ENCODE data around the gene CNDP2.
"Not testable (repeated sequence)": the region's sequence is repeated elsewhere in the genome, so short reads cannot be mapped to it uniquely, and the experiment has no call there.

Gene CNDP2

GRCh38 chr18:74540652-74541421, 44.7 kb downstream of the CNDP2 start:
- DNase-seq = no peak

GRCh38 chr18:74541703-74542555, 45.8 kb downstream of the CNDP2 start:
- DNase-seq = no peak

DNA sequence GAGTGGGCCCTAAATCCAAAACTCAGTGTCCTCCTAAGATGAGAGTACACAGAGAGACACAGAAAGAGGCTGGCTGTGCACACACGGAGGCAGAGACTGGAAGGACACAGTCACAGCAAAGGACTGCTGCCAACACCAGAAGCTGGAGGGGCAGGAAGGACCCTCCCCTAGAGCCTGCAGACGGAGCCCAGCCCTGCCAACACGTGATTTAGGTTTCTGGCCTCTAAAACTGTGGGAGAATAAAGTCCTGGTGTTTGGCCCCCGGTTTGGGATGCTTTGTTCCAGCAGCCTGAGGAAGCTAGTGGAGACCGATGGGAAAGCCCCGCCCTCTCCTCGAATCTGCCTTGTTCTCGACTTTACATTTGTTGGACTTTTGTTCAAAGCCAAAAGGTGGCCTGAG, 48.7 kb downstream of the CNDP2 start:
- no peak for DNase-seq

GRCh38 chr18:74546007-74546406, 49.8 kb downstream of the CNDP2 start:
- DNase-seq = no peak

- DNase-seq = no peak
These were observed 50.8 kb downstream of the CNDP2 start for GRCh38 chr18:74546751-74547530.

GRCh38 chr18:74547860-74548259, 51.7 kb downstream of the CNDP2 start:
- no peak for DNase-seq

- no peak for DNase-seq
These were observed 53.5 kb downstream of the CNDP2 start for GRCh38 chr18:74549591-74550104.

GRCh38 chr18:74550886-74551285, 54.7 kb downstream of the CNDP2 start:
- no peak for DNase-seq

DNA sequence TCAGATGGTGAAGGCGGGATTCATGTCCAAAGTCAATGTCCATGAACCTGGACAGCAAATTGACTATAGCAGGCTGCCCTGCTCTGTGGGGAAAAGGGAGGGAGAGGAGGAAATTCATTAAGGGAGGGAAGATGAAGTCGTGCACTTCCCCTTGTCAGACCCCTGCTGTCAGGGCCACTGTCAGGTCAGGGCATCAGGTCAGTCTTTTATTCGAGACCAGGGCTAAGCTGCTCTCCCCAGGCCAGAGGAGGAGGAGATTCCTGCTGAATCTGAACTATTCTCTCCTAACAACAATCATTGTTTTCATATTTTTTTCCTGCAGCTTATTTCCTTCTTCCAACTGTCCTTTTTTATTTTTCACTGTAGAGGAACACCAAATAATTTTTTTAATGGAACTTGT, 55.3 kb downstream of the CNDP2 start:
- DNase-seq = no peak

DNA sequence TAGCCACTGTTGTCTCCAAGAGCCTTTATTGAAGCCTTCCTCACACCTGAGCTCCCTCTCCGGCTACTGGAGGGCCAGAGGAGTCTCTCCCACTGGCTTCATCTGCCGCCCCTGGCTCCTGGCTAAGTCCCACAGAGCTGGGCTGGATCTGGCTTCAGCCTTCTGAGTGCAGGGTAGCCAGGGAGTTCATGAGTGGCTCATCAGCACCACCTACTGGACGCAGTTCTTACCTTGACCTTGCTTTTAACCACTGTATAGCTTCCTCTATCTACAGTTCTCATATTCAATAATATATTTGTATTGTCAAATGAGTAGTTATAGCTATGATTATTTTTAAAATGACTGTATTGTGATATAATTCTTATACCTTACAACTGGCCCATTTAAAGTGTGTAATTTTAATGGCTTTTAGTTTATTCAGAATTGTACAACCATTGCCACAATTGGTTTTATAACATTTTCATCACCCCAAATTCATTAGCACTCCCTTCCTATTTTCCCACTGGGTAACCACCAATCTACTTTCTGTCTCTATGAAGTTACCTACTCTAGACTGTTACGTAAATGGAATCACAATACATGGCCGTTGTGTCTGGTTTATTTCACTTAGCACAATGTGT, 55.9 kb downstream of the CNDP2 start:
- DNase-seq = peak; percentile 89

- DNase-seq = no peak
These were observed 60.0 kb downstream of the CNDP2 start for GRCh38 chr18:74556126-74556525.

GRCh38 chr18:74558096-74558495, 61.9 kb downstream of the CNDP2 start:
- DNase-seq = no peak

DNA sequence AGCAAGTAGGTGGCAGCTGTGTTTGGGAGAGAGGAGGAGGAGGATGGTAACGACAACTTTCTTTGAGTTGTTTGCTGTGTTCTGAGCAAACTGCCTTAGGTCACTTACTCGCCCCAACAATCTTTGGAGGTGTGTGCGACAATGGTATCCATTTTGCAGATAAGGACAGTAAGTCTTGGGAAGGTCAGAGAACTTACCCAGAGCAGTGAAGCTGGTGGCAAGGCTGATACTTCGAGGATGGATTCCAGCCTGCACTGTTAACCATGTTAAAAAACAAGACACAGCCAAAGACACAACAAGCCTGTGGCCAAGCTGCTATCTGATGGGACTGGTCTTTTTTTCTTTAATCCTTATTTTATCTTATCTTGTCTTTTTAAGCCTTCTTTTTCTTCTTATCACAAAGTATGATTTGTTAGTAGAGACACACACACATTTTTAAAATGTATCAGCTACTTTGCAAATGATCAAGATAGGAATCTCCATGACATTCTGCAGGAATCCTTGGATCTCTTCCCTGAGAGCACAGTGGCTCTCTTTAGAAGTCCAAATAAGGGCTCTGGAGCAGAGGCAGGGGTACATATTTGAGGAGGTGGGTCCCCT, 66.1 kb downstream of the CNDP2 start:
- no peak for DNase-seq

DNA sequence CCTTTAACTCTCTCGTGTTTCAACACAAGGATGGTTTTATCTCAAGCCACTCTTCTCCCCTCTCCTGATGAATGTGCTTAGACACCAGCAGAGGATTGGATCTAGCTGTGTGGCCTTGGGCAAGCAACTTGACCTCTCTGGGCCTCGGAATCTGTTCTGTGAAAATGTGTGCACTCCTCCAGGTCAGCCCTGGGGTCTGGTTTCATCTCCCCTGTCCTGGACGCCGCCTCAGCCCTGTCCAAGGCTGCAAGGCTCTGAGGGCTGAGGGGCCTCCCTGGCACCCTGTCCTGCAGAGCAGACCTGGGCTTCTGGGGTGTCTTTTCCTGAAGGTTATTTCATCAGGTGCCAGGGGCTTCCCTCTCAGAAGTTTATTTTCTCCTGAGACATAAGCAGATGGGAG, 66.6 kb downstream of the CNDP2 start:
- DNase-seq = no peak

- no peak for DNase-seq
These were observed 67.8 kb downstream of the CNDP2 start for GRCh38 chr18:74563999-74564398.

- not testable (repeated sequence) for DNase-seq
These were observed 69.0 kb downstream of the CNDP2 start for GRCh38 chr18:74565164-74565563.

DNA sequence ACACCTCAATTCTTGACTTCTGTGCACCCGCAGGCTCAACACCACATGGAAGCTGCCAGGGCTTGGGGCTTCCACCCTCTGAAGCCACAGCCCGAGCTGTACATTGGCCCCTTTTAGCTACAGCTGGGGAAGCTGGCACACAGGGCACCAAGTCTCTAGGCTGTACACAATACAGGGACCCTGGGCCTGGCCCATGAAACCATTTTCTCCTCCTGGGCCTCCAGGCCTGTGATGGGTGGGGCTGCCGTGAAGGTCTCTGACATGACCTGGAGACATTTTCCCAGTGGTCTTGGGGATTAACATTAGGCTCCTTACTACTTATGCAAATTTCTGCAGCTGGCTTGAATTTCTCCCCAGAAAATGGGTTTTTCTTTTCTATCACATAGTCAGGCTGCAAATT, 69.8 kb downstream of the CNDP2 start:
- DNase-seq = not testable (repeated sequence)

DNA sequence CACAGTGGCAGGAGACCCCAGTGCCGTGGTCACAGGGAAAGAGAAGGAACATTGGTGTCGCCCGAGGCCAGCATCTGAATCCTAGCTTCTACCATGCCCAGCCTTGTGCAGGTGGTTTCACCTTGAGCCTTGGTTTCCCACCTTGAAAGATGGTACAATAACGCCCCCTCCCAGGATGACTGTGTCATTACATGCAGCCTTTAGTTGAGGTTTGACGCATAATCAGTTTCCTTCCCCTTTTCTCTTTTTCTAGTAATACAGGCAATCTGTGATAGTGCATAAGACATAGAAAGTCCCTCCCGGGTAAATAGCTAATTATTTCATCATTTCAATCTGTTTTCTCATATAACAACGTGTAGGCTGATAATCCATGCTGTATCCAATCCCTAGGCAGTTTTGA, 71.7 kb downstream of the CNDP2 start:
- peak; percentile 43 to 61 for DNase-seq

GRCh38 chr18:74569401-74569800, 73.2 kb downstream of the CNDP2 start:
- DNase-seq = no peak

GRCh38 chr18:74570266-74570665, 74.1 kb downstream of the CNDP2 start:
- no peak for DNase-seq

GRCh38 chr18:74571895-74572680, 75.9 kb downstream of the CNDP2 start:
- DNase-seq = no peak
